ENCODE measurements around the gene ATRNL1.

The ATRNL1 gene

GRCh38 chr10:115760131-115760530 is 667.0 kb downstream of the ATRNL1 start:
- ChIA-PET POLR2A (ENCODE audit: low non-redundant PET) (no interaction called here), CTCF (no interaction called here)
- no peak overlapping the region for H3K27ac ChIP-seq
- TF ChIP-seq CTCF (conservative IDR thresholded peaks at IDR 0.05; ENCODE audit: low read depth) = no peak
- DNase-seq (ENCODE audit: low spot score) = no peak

GRCh38 chr10:115761166-115761565 is 668.0 kb downstream of the ATRNL1 start:
- POLR2A ChIA-PET (ENCODE audit: low non-redundant PET) = no interaction called here
- TF ChIP-seq CTCF (conservative IDR thresholded peaks at IDR 0.05; ENCODE audit: low read depth) = no peak
- no peak overlapping the region for H3K27ac ChIP-seq
- DNase-seq (ENCODE audit: low spot score) = no peak
- CTCF ChIA-PET = no interaction called here

- ChIA-PET CTCF (no interaction called here), POLR2A (ENCODE audit: low non-redundant PET) (no interaction called here)
- H3K27ac ChIP-seq = no peak overlapping the region
- no peak for TF ChIP-seq CTCF (conservative IDR thresholded peaks at IDR 0.05; ENCODE audit: low read depth)
- DNase-seq (ENCODE audit: low spot score) = no peak
Measured at GRCh38 chr10:115762029-115762428, 668.9 kb downstream of the ATRNL1 start.

GRCh38 chr10:115771755-115772154 is 678.6 kb downstream of the ATRNL1 start:
- H3K27ac ChIP-seq = no peak overlapping the region
- no peak for DNase-seq (ENCODE audit: low spot score)
- POLR2A ChIA-PET (ENCODE audit: low non-redundant PET) = no interaction called here
- TF ChIP-seq CTCF (conservative IDR thresholded peaks at IDR 0.05; ENCODE audit: low read depth) = no peak
- CTCF ChIA-PET = interaction anchor here (0.6 to 1.0 kb wide), 2 partner anchors 25 to 630 kb away, joined by 3 read pairs; no protein-coding TSS in a partner anchor

- no peak for TF ChIP-seq CTCF (conservative IDR thresholded peaks at IDR 0.05; ENCODE audit: low read depth)
- H3K27ac ChIP-seq = no peak overlapping the region
- ChIA-PET CTCF (interaction anchor here (1.0 kb wide), 1 partner anchor 26 kb away, joined by 3 read pairs; no protein-coding TSS in a partner anchor), POLR2A (ENCODE audit: low non-redundant PET) (no interaction called here)
- peak; percentile 36 for DNase-seq (ENCODE audit: low spot score)
Measured at GRCh38 chr10:115772606-115773005, 679.4 kb downstream of the ATRNL1 start.

- no peak for DNase-seq (ENCODE audit: low spot score)
- TF ChIP-seq CTCF (conservative IDR thresholded peaks at IDR 0.05; ENCODE audit: low read depth) = no peak
- ChIA-PET POLR2A (ENCODE audit: low non-redundant PET) (no interaction called here), CTCF (interaction anchor here (0.6 kb wide), 1 partner anchor 90 kb away, joined by 3 read pairs; no protein-coding TSS in a partner anchor)
- no peak overlapping the region for H3K27ac ChIP-seq
Measured at GRCh38 chr10:115773832-115774231, 680.7 kb downstream of the ATRNL1 start.

- CTCF ChIA-PET = no interaction called here
- no peak for TF ChIP-seq CTCF (conservative IDR thresholded peaks at IDR 0.05; ENCODE audit: low read depth)
- POLR2A ChIA-PET (ENCODE audit: low non-redundant PET) = no interaction called here
- no peak overlapping the region for H3K27ac ChIP-seq
- no peak for DNase-seq (ENCODE audit: low spot score)
Measured at GRCh38 chr10:115774721-115775120, 681.6 kb downstream of the ATRNL1 start.

All from RWPE1 (cell line).